ENCODE data around the gene ZNF524. TPM values are rescaled to one million over a fixed set of nuclear protein-coding genes. Genes with fewer than 3 reads are reported as not detected.

Gene ZNF524
- total RNA-seq, 1 donor from 2014 or later, result 6.3 TPM

- DNase-seq (ENCODE audit: low read depth) (no peak), FAIRE-seq (no peak)
- Mint-ChIP-seq H3K36me3 (ENCODE audit: low read depth, unreplicated experiment) (peaks cover 11% of the 10 kb centered on the region), H3K27me3 (ENCODE audit: low read depth, unreplicated experiment) (no peaks in the 10 kb centered on the region), H3K9me3 (ENCODE audit: unreplicated experiment) (peaks cover 3% of the 10 kb centered on the region), H3K4me3 (ENCODE audit: unreplicated experiment) (no peak overlapping the region), H3K27ac (ENCODE audit: unreplicated experiment) (no peak overlapping the region), H3K4me1 (ENCODE audit: low read depth, unreplicated experiment) (peaks cover 10% of the 10 kb centered on the region)
- Histone ChIP-seq H3K9ac (ENCODE audit: low read length) (no peak overlapping the region), H3K4me1 (ENCODE audit: insufficient read depth, low read length) (peaks cover 12% of the 10 kb centered on the region), H3K36me3 (ENCODE audit: insufficient read depth, low read length) (peaks cover 10% of the 10 kb centered on the region), H3K27ac (ENCODE audit: low read depth, low read length) (no peak overlapping the region), H3K9me3 (ENCODE audit: insufficient read depth, low read depth, low read length) (no peaks in the 10 kb centered on the region), H2AFZ (ENCODE audit: low read depth, low read length) (no peak overlapping the region), H4K20me1 (ENCODE audit: insufficient read depth, low read length) (no peaks in the 10 kb centered on the region), H3K4me2 (ENCODE audit: low read length) (no peak overlapping the region), H3K4me3 (ENCODE audit: insufficient read depth, low read depth, low read length) (no peak overlapping the region), H3K79me2 (ENCODE audit: insufficient read depth, low read length) (no peaks in the 10 kb centered on the region), H3K27me3 (ENCODE audit: insufficient read depth, low read length) (no peaks in the 10 kb centered on the region)
- TF ChIP-seq EZH2 (IDR thresholded peaks at IDR 0.05; ENCODE audit: insufficient read depth, low read length), result no peak
- TF ChIP-seq, protein P1, sequence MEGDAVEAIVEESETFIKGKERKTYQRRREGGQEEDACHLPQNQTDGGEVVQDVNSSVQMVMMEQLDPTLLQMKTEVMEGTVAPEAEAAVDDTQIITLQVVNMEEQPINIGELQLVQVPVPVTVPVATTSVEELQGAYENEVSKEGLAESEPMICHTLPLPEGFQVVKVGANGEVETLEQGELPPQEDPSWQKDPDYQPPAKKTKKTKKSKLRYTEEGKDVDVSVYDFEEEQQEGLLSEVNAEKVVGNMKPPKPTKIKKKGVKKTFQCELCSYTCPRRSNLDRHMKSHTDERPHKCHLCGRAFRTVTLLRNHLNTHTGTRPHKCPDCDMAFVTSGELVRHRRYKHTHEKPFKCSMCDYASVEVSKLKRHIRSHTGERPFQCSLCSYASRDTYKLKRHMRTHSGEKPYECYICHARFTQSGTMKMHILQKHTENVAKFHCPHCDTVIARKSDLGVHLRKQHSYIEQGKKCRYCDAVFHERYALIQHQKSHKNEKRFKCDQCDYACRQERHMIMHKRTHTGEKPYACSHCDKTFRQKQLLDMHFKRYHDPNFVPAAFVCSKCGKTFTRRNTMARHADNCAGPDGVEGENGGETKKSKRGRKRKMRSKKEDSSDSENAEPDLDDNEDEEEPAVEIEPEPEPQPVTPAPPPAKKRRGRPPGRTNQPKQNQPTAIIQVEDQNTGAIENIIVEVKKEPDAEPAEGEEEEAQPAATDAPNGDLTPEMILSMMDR (IDR thresholded peaks at IDR 0.05; ENCODE audit: insufficient read depth, low read depth, low read length), result no peak
Measured at GRCh38 chr19:55590617-55591016, 9.5 kb upstream of the ZNF524 start.

DNA sequence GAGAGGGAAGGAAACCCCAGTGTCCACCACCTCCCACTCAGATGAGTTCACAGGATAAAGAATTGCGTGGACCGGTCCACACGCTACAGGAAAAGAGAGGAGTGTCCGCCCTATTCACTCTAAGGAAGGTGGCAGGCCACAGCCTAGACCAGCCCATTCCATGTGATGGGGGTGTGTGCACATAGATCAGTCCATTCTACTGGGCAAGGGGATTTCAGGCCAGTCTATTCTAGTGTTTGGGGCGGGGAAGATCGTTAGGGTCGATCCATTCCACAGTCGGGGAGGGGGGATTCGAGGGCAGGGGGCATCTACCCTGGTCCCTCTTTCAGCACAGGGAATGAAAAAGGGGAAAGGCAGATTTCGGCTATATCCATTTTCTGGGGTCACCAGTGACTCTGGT lies 8.5 kb upstream of the ZNF524 start:
- no peak overlapping the region for H2AFZ ChIP-seq (ENCODE audit: low read depth, low read length)
- no peaks in the 10 kb centered on the region for H3K9me3 ChIP-seq (ENCODE audit: insufficient read depth, low read depth, low read length)
- no peaks in the 10 kb centered on the region for H3K27me3 Mint-ChIP-seq (ENCODE audit: low read depth, unreplicated experiment)
- H3K79me2 ChIP-seq (ENCODE audit: insufficient read depth, low read length), result no peaks in the 10 kb centered on the region
- FAIRE-seq, result no peak
- H3K27ac ChIP-seq (ENCODE audit: low read depth, low read length), result no peak overlapping the region
- H4K20me1 ChIP-seq (ENCODE audit: insufficient read depth, low read length), result no peaks in the 10 kb centered on the region
- H3K4me2 ChIP-seq (ENCODE audit: low read length), result no peak overlapping the region
- peak overlapping the region; percentile 5 for H3K27ac Mint-ChIP-seq (ENCODE audit: unreplicated experiment)
- no peaks in the 10 kb centered on the region for H3K27me3 ChIP-seq (ENCODE audit: insufficient read depth, low read length)
- peaks cover 3% of the 10 kb centered on the region for H3K9me3 Mint-ChIP-seq (ENCODE audit: unreplicated experiment)
- no peak overlapping the region for H3K4me3 Mint-ChIP-seq (ENCODE audit: unreplicated experiment)
- peaks cover 7% of the 10 kb centered on the region for H3K4me1 ChIP-seq (ENCODE audit: insufficient read depth, low read length)
- peaks cover 4% of the 10 kb centered on the region for H3K4me1 Mint-ChIP-seq (ENCODE audit: low read depth, unreplicated experiment)
- H3K36me3 ChIP-seq (ENCODE audit: insufficient read depth, low read length), result peaks cover 17% of the 10 kb centered on the region
- DNase-seq (ENCODE audit: low read depth), result no peak
- no peak overlapping the region for H3K9ac ChIP-seq (ENCODE audit: low read length)
- no peak overlapping the region for H3K4me3 ChIP-seq (ENCODE audit: insufficient read depth, low read depth, low read length)
- no peak for TF ChIP-seq EZH2 (IDR thresholded peaks at IDR 0.05; ENCODE audit: insufficient read depth, low read length)
- TF ChIP-seq, protein P1 (IDR thresholded peaks at IDR 0.05; ENCODE audit: insufficient read depth, low read depth, low read length), result no peak
- H3K36me3 Mint-ChIP-seq (ENCODE audit: low read depth, unreplicated experiment), result peaks cover 20% of the 10 kb centered on the region

- Mint-ChIP-seq H3K27ac (ENCODE audit: unreplicated experiment) (no peak overlapping the region), H3K4me1 (ENCODE audit: low read depth, unreplicated experiment) (no peaks in the 10 kb centered on the region), H3K9me3 (ENCODE audit: unreplicated experiment) (peaks cover 3% of the 10 kb centered on the region), H3K27me3 (ENCODE audit: low read depth, unreplicated experiment) (no peaks in the 10 kb centered on the region), H3K36me3 (ENCODE audit: low read depth, unreplicated experiment) (peaks cover 21% of the 10 kb centered on the region), H3K4me3 (ENCODE audit: unreplicated experiment) (no peak overlapping the region)
- TF ChIP-seq, protein P1 (IDR thresholded peaks at IDR 0.05; ENCODE audit: insufficient read depth, low read depth, low read length), result no peak
- no peak for TF ChIP-seq EZH2 (IDR thresholded peaks at IDR 0.05; ENCODE audit: insufficient read depth, low read length)
- Histone ChIP-seq H3K4me3 (ENCODE audit: insufficient read depth, low read depth, low read length) (no peak overlapping the region), H3K9ac (ENCODE audit: low read length) (no peak overlapping the region), H3K9me3 (ENCODE audit: insufficient read depth, low read depth, low read length) (no peaks in the 10 kb centered on the region), H3K4me2 (ENCODE audit: low read length) (no peak overlapping the region), H3K27me3 (ENCODE audit: insufficient read depth, low read length) (no peaks in the 10 kb centered on the region), H3K27ac (ENCODE audit: low read depth, low read length) (no peak overlapping the region), H4K20me1 (ENCODE audit: insufficient read depth, low read length) (no peaks in the 10 kb centered on the region), H2AFZ (ENCODE audit: low read depth, low read length) (no peak overlapping the region), H3K4me1 (ENCODE audit: insufficient read depth, low read length) (no peaks in the 10 kb centered on the region), H3K79me2 (ENCODE audit: insufficient read depth, low read length) (no peaks in the 10 kb centered on the region), H3K36me3 (ENCODE audit: insufficient read depth, low read length) (peaks cover 19% of the 10 kb centered on the region)
- FAIRE-seq, result no peak
- no peak for DNase-seq (ENCODE audit: low read depth)
Measured at GRCh38 chr19:55592391-55593090, 7.5 kb upstream of the ZNF524 start.
